Measurements from ENCODE around the gene DRAP1.
"Not testable (repeated sequence)": the region's sequence is repeated elsewhere in the genome, so short reads cannot be mapped to it uniquely, and the experiment has no call there.

The DRAP1 gene

DNA sequence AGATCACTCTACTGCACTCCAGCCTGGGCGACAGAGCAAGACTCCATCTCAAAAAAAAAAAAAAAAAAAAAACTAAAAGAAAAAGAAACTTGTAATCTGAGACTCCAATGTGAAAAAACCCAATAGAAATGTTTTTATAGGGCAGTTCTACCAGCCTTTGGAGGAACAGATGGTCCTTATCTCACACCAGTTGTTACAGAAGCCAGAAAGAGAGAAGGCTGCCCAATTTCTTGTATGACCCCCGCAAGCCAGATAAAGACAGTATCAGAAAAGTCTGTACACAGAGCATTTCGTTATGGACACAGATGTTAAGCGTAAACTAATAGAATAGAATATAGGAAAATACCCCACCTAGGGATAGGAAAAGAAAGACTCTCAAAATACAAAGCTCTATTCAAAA lies 14.8 kb downstream of the DRAP1 start:
- no peak for DNase-seq

DNA sequence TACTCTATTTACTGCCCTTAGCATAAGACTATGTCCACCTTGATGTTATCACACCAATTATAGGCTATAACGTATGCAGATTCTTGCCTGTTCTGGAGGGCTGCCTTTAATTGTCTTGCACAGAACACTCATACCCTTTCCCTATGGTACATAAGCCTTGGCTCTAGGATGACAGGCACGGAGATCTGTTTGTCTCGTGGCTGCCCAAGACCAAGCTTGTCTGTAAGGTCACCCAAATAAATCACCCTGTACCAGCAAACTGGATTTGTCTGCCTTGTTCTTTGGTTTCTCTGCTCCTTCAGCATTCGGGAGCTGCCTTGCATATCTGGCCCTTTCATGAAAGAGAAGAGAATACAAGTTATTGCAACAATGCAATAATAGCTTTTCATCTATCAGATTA lies 18.5 kb downstream of the DRAP1 start:
- DNase-seq, result no peak

DNA sequence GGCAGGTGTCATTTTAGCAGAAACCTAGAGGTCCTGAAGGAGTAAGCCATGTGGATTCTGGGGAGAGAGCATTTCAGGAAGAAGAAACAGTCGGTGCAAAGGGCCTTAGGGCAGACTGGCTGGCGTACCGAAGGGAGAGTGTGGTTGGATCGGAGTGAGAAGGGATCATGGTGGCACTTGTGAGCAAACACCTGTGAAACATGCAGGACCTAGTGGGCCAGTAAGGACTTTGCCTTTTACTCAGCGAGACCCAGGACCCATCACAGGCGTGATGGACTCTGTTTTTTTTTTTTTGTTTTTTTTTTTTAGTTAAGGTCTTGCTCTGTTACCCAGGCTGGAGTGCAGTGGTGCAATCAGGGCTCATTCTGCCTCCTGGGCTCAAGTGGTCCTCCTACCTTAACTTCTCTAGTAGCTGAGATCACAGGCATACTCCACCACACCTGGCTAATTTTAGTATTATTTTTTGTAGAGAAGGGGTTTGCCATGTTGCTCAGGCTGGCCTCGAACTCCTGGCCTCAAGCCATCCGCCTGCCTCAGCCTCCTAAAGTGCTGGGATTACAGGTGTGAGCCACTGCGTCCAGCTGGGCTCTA lies 22.6 kb downstream of the DRAP1 start:
- no peak for DNase-seq

DNA sequence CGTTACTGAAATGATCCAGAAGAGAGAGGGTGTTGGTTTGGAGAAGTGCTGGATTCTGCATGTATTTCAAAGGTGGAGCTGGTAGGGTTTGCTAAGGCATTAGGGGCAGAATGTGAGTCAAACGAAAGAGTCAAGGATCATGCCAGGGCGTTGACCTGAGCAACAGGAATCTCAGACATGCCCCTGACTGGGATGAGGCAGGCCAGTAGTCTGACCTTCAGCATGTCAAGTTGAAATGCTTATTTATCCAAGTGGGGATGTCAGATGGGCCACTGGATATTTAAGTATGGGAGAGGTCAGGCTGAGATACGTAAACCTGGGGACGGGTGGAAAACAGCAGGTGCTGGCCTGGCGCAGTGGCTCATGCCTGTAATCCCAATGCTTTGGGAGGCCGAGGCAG lies 23.3 kb downstream of the DRAP1 start:
- DNase-seq, result no peak

DNA sequence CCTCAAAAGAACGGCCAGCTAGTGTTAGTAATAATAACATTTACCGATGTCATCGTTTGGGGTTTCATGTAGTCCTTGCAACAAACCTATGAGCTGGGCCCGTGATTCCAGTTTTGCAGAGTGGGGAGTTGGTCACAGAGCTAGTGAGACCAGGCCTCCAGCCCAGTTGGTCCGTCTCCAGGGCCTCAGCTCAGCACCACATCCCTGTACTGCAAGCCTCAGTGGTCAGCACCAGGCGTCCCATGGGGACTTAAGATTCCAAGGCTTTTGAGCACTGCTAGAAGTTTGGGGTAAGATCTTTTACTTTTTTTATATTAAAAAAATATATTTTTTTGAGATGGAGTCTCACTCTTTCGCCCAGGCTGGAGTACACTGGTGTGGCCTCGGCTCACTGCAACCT lies 25.0 kb downstream of the DRAP1 start:
- DNase-seq, result no peak

DNA sequence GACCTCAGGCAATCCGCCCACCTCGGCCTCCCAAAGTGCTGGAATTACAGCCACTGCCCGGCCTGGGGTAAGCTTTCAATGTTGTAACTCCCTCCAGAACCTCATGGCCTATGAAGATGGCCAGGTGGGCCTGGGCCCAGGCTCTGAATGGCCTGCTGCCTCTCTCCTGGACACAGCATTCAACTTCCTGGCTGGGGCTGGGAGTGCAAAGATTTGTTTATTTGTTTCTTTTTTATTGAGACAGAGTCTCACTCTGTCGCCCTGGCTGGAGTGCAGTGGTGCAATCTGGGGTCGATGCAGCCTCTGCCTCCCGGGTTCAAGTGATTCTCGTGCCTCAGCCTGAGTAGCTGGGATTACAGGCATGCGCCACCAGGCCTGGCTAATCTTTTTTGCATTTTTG lies 25.5 kb downstream of the DRAP1 start:
- DNase-seq, result no peak

DNA sequence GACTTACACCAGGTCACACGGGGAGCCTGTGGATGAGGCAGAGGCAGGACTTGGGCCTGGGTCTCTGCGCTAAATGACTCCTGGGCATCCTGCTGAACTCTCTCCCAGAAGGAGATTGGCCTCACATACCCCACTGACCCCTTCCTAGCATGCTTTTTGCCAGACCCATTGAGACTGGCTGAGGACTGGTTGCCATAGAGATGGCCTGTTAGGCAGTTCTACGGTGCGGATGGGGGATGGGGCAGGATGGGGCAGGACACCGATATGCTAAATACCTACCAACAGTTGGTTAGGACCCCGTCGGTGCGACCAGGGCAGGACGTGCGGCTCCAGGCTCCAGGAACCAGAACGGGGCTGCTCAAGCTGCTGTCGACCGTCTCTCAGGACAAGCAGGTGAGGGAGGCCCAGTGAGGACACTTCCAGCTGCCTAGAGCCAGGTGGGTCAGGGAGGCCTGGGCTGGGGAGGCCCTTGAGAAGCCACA lies 26.2 kb downstream of the DRAP1 start, which contains the start of gene TSGA10IP:
Gene TSGA10IP (plus strand): TSS at position 51 of the 482 bp plus-strand sequence. CDS start 196 bp downstream, at position 247.
- DNase-seq, result no peak

DNA sequence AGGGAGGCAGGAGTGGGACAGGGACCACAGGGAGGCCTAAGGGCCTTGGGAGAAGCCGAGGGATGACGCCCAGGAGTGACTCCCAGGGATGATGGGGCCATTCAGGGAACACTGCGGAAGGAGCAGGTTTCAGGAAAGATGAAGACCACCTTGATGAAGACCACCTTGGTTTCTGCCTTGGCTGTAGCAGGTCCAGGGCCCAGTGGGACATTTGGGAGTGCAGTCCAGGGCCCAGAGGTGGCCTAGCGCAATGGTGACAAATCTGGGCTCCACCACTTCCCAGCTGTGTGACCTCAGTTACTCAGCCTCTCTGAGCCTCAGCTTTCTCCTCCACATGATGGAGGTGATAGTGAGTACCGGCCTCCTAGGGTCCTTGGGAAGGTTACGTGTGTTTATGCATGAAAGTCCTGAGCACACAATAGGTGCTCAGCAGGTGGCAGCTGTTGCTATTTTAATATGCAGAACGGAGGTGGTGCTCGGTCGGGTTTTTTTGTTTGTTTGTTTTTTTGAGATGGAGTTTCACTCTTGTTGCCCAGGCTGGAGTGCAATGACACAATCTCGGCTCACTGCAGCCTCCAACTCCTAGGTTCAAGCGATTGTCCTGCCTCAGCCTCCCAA lies 26.8 kb downstream of the DRAP1 start:
- no peak for DNase-seq

DNA sequence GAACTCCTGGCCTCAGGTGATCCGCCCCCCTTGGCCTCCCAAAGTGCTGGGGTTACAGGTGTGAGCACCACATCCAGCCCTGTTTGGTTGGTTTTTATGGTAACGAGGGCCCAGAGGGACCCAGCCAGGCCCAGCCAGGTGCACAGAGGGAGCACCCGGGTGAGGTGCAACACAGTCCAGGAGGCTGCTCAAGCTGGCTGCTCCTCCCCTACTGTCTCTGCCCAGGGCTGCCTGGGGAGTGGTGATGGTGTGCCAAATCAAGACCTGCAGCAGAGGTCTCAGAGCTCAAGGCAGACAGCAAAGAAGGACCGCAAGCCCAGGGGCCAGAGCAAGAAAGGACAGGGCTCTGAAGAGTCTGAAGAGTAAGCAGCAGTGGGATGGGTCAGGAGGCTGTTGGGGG lies 27.4 kb downstream of the DRAP1 start:
- DNase-seq, result no peak

DNA sequence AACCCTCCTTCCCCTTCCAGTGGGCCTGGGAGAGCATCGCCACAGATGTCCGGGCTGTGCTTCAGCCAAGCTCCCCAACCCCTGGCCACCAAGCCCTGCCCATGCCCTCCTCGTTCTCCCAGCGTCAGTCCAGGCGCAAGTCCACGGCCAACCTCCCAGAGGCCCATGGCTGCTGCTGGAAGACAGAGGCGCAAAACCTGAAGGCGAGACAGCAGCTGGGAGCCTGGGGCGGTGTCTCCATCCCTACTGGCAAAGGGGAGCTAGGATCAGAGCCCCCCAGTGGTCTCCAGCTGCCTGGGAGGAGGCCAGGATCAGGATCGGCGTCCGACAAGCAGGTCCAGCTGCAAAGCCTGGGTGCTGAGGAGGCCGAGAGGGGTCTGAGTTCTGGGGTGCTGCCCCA lies 27.9 kb downstream of the DRAP1 start:
- DNase-seq, result no peak

DNA sequence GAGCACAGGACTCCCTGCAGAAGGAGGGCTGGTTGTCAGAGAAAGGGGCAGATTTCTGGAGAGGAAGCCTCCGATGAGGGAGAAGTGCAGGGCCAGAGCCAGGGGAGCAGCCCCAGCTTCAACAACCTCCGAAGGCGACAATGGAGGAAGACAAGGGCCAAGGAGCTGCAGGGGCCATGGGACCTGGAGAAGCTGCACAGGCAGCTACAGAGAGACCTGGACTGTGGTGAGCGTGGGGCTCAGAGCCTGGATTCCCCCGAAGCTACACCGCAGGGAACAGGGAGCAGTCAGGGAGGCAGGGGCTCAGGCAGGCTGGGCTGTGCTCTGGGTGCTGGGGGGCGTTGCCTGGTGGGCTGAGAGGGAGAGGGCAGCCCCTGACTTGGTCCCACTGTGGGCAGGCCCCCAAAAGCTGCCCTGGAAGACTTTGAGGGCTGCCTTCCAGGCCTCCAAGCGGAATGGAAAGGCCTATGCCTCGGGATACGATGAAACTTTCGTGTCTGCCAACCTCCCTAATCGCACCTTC lies 28.4 kb downstream of the DRAP1 start:
- DNase-seq, result no peak

DNA sequence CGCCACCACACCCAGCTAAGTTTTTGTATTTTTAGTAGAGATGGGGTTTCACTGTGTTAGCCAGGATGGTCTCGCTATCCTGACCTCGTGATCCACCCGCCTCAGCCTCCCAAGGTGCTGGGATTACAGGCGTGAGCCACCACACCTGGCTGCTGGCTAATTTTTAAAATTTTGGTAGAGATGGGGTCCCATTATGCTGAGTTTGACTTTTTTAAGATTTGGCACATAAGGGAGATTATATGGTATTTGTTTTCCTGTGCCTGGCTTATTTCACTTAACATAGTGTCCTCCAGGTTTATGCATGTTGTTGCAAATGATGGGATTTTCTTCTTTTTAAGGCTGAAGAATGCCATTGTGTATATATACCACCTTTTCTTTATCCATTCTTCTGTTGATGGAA lies 31.5 kb downstream of the DRAP1 start:
- DNase-seq, result not testable (repeated sequence)

DNA sequence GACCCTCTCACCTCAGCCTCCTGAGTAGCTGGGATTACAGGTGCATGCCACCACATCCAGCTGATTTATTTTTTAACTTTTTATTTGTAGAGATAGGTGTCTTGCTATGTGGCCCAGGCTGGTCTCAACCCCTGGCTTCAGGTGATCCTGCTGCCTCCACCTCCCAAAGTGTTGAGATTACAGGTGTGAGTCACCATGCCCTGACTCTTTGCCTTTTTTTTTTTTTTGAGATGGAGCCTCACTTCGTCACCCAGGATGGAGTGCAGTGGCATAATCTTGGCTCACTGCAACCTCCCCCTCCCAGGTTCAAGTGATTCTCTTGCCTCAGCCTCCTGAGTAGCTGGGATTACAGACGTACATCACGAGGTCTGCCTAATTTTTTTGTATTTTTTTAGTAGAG lies 32.4 kb downstream of the DRAP1 start:
- not testable (repeated sequence) for DNase-seq

DNA sequence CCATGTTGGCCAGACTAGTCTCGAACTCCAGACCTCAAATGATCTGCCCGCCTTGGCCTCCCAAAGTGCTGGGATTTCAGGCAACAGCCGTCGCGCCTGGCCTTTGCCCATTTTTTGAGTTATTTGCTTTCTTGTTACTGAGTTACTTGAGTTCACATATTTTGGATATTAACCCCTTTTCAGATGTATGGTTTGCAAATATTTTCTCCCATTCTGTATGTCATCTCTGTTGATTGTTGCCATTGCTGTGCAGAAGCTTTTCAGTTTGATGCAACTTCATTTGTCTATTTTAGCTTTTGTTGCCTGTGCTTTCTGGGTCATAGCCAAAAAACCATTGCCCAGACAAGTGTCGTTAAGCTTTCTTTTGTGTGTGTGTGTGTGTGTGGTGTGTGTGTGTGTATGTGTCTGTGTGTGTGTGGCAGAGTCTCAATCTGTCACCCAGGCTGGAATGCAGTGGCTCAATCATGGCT lies 32.9 kb downstream of the DRAP1 start:
- no peak for DNase-seq

DNA sequence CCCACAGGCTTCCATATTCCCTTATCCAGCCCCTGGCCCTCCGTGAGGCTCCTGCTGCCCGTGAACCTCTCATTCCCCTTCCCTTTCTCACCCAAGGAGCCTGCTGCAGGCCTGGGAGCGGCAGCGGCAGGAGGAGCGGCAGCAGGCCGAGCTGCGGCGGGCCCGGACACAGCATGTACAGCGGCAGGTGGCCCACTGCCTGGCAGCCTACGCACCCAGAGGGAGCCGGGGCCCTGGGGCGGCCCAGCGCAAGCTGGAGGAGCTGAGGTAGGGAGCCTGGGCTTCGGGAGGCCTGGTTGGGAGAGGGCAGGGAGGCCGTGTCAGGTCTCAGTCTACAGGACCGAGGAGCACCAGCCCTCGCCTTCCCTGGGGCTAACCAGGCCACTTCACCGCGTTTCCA lies 34.2 kb downstream of the DRAP1 start:
- DNase-seq, result no peak

DNA sequence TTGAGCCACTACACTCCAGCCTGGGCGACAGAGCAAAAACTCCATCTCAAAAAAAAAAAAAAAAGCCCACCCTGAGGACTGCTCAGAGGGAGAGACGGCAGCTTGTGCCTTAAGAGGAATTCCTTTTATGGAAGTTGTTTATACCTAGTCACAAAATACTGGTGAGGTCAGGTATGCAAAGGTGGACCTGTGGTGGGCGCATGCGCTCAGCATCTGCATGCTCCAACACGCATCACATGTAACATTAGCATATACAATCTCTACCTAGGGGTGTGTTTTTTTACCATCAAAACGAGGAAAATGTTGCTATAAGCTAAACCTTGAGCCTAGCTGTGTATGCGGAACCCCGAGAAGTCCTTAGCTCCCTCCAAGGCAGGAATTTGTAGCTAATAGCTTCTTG lies 35.5 kb downstream of the DRAP1 start:
- DNase-seq, result no peak

DNA sequence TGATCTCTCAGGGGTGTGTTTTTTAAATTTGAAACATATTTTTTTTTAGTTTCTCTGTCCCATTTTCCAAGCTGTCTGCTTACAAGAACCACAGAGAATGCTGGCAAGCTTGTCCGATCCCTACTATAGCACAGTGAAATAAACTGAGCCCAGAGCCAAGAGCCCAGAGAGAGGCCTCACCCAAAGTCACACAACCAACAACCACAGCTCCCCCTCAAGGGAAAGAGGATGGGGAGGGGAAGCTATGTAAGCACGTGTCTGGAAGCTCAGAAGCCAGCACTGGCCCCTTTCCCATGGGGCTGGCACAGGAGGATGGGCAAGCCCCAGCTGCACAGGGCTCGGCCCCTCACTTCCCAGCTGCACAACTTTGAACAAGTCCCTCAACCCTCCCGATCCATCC lies 39.1 kb downstream of the DRAP1 start:
- DNase-seq, result no peak

DNA sequence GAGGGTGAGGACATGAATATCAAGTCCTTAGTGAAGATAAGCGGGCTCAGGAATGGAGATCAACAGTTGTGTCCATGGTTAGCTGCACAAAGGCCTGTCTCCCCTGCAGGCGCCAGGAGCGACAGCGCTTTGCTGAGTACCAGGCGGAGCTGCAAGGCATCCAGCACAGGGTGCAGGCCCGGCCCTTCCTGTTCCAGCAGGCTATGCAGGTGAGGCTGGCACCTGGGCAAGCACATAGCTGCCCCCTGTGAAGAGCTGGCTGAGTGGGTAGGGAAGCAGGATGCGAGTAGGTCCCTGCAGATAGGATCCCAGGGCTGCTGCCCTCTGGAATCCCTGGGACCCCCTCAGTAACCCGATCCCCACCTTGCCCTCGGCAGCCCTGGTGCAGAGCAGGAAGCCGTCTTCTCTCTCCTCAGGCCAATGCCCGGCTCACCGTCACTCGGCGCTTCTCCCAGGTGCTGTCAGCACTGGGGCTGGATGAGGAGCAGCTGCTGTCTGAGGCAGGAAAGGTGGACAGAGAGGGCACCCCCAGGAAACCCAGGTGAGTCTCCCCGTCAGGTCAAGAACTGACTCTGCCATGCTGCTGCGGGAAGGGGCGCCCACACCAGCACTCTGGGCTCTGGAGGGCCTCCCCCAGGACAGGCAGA lies 39.7 kb downstream of the DRAP1 start:
- no peak for DNase-seq

DNA sequence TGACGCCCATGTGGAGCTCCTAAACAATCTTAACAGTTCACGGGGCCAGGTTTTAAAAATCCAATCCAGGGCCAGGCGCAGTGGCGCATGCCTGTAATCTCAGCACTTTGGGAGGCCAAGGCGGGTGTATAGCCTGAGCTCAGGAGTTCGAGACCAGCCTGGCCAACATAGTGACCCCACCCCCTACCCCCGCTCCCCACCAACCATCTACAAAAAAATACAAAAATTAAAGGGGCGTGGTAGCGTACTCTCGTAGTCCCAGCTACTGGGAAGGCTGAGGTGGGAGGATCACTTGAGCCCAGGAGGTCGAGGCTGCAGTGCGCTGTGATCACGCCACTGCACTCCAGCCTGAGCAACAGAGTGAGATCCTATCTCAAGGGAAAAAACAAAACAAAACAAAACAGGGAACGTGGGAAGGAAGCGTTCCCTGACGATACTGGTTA lies 41.6 kb downstream of the DRAP1 start:
- DNase-seq, result no peak

DNA sequence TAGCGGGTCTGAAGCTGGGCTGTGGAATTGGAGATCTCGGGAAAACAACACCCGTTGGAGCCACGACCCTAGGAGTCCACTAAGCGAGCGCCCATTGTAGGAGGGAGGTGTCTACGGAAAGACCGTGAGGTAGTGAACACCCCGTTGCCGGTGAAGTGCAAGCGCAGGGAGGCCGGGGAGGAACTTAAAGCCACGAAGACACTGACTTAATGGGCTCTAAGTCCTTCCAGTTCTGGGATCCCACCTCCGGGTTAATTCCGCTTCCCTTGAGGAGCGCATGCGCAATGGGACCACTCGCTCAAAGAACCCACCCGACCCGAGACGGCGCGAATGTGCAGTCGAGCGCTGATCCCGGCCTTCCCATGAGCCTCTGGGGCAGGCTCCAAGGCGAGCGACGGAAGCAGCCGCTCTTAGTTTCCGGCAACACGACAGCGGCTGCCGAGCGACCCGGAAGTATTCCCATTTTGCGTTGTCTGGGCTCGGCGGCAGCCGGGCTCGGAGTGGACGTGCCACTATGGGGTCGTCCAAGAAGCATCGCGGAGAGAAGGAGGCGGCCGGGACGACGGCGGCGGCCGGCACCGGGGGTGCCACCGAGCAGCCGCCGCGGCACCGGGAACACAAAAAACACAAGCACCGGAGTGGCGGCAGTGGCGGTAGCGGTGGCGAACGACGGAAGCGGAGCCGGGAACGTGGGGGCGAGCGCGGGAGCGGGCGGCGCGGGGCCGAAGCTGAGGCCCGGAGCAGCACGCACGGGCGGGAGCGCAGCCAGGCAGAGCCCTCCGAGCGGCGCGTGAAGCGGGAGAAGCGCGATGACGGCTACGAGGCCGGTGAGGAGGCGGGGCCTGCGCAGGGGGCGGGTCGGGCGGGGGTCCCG lies 42.3 kb downstream of the DRAP1 start, which contains the start of gene SART1:
Gene SART1 (plus strand): TSS at position 468 of the 874 bp plus-strand sequence. CDS start 47 bp downstream, at position 515.
- DNase-seq, result peak; percentile 98

DNA sequence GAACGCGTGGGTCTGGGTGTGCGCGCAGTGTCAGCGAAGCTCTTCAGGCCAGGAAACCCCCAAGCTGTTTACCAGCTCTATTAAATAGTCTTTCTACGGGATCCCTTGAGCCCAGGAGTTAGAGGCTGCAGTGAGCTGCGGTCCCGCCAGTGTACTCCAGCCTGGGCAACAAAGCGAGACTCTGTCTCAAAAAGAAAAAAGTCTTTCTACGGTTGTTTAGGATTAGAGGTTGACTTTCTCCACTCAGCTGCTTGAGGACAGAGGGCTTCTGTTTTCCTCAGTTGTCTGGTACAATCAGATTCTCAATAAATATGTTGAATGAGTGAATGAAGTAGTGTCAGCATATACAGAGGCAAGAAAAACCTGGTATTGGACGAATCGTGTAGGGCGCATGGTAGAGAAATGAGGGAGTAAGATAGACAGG lies 42.9 kb downstream of the DRAP1 start:
- no peak for DNase-seq

DNA sequence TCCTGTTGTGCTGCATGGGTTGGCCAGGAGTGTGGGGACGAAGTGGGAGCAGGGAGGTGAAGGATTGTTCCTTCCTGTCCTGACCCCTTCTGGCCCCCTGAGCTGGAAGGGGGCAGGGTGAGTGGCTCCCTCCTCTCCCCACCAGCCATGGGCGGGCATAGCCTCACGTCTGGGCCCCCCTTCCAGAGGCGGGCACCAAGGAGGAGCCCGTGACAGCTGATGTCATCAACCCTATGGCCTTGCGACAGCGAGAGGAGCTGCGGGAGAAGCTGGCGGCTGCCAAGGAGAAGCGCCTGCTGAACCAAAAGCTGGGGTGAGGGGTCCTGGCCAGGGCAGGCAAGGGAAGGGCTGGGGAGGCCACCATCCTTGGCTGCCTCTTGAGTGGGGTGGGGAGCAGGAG lies 45.7 kb downstream of the DRAP1 start:
- DNase-seq, result no peak
